Measurements from ENCODE around the gene GALNT12. TPM values are rescaled to one million over a fixed set of nuclear protein-coding genes. Genes with fewer than 3 reads are reported as not detected.

GALNT12 gene, protein sequence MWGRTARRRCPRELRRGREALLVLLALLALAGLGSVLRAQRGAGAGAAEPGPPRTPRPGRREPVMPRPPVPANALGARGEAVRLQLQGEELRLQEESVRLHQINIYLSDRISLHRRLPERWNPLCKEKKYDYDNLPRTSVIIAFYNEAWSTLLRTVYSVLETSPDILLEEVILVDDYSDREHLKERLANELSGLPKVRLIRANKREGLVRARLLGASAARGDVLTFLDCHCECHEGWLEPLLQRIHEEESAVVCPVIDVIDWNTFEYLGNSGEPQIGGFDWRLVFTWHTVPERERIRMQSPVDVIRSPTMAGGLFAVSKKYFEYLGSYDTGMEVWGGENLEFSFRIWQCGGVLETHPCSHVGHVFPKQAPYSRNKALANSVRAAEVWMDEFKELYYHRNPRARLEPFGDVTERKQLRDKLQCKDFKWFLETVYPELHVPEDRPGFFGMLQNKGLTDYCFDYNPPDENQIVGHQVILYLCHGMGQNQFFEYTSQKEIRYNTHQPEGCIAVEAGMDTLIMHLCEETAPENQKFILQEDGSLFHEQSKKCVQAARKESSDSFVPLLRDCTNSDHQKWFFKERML
- 16.6 TPM for total RNA-seq

DNA sequence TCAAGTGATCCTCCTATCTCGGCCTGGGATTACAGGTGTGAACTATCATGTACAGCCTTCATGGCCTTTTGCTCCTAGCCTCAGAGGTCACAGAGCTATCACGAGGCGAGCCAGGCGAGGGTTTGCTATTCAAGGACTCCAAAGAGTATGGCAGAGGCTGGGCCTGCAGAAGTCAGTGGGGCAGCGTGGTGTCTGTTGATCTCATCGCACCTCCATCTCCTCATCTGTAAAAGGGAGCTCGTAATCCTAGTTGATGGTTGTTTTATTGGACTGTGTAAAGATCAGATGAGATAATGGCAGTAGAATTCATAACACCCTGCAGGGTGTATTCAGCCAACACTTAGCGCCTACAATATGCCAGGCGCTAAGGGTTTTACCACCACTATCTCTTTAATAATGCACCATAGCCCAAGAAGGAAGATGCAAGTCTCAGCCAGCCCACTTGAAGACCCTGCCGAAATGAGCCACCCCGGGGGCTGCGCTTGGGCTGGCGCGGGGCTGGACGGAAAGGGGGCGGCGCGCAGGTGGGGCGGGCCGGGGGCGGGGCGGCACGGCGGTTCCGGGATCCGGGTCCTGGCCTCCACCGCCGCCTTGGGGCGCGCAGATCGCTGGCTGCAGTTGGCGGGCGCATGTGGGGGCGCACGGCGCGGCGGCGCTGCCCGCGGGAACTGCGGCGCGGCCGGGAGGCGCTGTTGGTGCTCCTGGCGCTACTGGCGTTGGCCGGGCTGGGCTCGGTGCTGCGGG is at the start of gene GALNT12:
TSS of gene GALNT12 (plus strand) at position 601 of the 744 bp plus-strand sequence. CDS start at position 630, 29 bp downstream.
- ATAC-seq = no peak

DNA sequence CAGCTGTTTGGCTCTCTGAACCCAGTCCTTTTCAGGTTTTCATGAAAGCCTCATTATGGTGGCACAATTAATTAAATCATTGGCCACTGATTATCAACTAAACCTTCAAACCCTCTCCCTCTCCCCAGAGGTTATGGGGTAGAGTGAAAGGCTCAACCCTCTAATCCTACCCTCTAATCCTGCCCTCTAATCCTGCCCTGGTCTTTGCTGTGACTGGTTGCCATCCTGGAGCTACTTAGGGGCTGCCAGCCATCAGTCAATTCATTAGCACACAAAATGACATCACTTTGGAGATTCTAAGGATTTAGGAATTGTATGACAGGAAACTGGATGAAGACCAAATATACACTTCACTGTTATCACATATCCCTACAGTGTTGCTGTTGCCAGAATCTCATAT is 47.2 kb upstream of the GALNT12 start:
- no peak for ATAC-seq

DNA sequence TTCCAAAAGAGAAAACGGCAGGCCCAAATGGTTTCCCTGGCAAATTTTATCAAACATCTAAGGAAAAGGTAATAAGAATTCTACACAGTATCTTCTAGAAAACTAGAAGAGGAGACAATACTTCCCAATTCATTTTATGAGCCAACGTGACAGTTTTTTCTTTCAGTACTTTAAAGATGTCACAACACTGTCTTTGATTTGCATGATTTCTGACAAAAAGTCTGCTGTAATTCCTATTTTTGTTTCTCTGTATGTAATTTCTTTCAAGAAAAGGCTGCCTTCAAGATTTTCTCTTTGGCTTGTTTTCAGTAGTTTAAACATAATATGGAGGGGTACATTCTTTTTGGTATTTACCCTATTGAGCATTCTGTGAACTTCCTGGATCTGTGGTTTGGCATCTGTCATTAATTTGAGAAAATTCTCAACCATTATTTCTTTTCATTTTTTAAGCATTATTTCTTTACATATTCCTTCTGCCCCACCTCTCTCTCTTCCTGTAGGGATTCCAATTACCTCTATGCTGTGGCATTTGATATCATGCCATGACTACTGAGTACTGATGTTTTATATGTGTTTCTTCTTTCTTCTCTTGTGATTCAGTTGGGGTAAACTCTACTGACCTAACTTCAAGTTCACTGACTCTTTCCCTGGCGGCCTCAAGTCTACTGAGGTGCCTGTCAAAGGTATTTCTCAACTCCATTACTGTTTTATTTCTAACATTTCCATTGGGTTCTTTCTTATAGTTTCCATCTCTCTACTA is 43.3 kb upstream of the GALNT12 start:
- ATAC-seq = no peak

DNA sequence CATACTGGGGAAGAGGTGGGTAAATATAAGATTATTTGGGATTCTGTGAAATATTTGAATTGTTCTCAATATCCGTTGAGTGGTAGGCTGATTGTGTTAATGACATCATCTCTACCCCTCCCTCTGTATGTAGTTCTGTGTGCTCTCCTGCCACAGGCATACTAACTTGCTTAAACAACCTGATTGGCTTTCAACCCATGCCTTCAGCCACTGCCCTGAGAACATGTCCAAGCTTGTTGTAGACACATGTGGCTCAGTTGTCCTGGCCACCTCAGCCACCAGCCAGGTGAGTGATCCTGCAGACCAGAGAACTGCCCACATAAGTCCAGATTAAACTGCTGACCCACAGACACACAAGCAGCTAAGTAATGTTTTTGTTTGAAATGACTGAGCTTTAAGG is 42.2 kb upstream of the GALNT12 start:
- ATAC-seq = peak; percentile 38

DNA sequence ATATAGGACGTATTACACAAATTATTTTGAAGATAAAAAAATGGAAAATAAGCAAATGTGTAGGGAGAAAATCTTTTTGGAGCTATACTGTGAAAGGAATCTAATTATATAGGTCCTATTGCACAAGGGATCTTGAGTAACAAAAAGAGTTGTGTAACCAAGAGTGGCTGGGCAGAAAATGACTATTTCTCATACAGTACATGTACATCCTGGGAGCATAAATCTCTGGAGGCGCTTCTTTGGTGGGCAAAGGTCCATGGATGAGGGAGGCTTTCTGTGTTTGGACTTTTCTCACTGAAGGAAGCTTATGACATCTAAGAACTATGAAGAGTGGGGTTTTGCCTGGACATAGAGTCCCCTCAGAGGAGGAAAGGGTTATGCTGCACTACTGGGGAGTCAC is 40.9 kb upstream of the GALNT12 start:
- ATAC-seq = no peak

DNA sequence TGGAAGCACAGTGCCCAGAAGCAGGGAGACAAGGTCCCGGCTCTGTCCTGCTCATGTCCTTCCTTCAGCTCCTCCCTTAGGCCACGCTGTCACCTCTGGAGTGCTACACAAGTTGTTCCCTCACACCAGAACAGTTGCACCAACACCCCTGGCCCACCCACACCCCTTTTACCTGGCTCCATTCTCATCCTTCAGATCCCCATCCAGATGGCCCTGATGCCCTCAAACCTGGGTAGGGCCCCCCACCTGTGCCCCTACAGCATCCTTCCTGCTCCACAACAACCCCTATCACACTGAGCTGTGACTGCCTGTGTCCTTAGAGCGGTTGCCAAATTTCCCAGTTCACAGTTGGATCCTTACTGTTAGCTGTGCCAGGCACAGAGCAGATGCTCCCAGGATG is 40.3 kb upstream of the GALNT12 start:
- no peak for ATAC-seq

DNA sequence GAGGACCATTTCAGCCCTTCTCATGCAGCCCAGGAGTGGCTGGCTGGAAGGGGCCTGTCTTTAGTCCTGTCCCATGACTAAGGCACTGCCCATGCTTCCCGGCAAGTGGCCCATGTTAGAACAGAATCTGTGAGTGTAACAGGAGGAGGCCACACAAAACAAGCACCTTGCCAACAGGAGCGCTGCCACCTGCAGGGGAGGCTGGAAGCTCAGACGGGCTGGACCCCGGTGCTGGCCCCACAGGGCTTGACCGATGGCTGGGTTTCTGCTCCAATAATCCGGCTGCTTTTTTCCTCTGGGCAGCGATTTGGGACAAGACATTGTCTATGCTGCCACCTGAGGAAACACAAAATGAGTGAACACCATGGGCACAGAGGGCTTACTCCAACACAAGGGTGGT is 39.6 kb upstream of the GALNT12 start:
- ATAC-seq = no peak

DNA sequence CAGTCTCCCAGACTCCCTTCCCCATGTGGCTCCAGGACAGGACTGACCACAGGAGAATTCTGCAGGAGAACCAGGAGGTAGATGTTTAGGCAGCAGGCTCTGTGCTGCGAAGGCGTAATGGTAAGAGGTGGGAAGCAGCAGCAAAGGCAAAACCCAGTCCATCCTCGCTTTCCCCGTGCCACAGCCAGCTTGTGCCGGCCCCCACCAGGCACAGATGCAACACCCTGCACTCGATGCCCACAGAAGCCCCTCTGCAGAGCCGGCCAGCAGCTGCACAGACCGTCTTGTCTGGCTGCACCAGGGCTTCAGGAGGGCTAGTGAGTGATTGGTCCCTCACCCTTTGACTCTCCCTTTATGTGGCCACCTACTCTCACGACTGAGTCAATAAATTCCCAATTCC is 39.1 kb upstream of the GALNT12 start:
- no peak for ATAC-seq

DNA sequence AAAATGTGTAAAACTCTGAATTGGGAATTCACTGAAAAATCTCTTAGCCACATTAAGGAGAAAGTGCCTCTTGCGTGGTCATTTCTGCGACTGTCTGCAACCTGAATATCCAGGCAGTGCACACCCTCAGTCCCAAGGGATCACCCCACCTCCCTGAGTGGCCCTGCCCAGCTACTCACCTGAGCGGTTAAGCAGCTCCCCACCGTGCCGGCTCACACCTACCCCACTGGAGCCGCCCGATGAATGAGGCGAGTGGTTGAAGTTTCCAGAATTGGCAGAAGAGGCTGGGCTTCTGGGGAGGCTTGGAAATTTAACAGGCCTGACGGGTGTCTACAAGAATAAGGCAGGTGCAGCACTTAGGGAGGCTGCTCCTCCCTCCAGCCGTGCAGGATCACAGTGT is 36.8 kb upstream of the GALNT12 start:
- no peak for ATAC-seq

DNA sequence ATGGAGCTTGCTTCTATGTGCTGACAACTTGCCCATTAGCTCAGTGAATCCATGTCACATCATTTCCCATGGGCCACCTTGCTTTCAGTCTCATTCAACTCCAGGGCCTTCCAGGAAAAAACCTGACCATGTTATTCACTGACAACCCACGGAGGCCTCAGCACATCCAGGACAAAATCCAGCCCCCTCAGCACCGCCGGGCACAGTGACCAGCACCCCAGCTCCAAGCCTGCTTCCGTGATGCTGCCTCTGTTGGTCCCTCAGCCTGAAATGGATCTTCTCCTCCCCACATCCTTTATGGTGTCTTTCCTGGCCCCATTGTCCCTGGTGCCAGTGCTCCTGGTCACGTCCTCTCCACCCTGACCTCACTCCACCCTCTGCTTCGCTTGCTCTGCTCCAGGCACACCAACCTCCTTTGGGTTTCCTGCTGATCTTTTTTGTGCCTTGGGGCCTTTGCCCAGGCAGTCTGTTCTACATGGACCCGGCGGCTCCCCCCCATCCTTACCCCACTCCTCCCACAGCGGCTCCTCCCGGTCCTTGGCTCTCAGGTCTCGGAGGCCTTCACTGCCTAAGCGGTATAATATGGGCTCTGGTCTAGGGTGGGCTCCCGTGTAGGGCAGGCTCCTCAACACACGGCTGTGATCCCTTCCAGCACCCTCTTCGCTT is 36.1 kb upstream of the GALNT12 start:
- ATAC-seq = no peak

DNA sequence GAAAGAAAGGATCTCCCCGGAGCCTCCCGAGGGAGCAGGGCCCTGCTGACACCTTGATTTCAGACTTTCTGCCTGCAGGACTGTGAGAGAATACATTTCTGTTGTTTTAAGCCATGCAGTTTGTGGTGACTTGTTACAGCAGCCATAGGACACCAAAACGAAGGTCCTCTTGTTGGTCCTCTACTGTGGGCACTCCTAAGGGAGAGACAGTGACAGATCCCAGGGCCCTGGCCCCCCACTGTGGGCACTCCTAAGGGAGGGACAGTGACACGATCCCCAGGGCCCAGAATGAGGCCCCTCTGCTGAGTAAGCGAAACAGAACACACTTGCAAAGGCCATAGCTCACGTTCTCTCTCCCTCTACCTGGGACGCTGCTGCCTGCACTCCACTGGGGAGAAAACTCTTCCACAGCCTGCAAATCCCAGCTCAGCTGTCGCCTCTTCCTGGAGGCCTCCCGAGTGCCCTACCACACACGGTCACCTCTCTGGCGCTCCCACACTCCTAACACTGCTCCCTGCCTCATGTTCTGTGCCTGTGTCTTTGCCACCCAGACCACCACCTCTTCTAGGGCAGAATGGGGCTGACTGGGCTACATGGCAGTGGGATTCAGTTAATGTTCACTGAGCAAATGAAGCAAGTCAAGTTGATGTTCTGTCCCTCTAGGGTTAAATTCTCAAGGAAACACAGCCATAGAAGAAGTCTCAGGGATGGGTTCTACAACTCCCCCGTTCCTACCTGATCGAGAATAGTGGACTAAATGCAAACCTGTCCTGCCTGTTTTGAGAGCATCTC is 34.9 kb upstream of the GALNT12 start:
- no peak for ATAC-seq

DNA sequence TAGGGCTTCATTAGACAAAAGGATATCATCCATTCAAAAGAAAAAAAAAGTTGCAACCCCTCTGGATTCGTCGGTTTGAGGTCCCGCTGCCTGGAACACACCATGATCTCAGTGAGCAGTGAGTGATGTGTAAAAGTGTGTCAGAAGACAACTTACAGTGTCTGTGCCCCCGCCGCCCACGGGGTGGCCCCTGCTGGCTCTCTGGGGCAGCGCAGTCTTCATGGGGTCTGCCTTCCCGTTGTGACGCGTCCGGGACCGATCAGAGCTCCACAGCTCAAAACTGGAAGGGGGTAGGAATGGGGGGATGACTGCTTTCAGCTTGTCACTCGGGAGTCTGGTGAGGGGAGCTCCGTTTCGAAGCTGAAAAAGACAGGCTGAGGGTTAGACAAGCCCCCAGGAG is 33.7 kb upstream of the GALNT12 start:
- no peak for ATAC-seq

DNA sequence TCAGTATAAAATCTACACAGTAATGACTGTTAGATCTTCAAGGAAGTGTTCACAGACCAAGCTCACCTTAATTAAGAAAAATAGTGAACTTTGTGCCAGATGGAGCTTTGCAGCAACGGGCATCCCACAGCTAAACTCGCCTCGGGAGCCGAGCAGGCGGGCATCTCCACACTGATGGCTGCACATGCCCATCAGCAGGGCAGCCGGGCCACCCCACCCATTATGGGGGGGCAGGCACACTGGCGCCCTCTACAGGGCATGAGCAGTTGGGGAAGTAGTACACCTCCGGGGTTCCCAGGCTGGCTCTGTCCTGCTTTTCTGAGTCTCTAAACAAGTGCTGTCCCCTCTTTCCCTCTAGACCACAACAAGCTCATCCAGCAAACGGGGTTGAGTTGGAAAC is 32.7 kb upstream of the GALNT12 start:
- ATAC-seq = peak; percentile 49

DNA sequence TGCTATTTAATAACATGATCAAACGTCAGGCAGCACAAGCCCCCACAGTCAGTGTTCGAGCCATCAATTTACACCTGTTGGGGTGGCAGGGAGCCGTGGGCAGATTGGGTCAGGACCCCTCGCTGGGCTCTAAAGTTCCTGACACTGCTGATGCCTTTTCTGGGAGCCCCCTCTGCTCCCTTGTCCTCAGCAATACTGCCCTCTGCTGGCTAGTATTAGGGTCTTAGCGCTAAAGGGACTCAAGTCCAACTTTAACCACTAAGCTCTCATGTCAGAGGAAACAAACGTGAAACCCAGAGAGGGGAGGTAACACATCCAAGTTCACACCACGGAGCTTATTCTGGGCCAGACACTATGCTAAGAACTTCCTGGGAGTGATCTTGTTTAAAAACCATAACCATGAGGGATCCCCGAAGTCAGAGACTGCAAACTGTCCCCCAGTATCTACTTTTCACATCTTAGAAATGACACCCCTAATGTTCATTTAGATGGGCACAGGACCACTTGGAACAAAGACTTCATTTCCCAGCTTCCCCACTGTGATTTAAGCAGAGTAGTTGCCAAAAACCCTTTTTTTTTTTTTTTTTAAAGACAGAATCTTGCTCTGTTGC is 31.5 kb upstream of the GALNT12 start:
- ATAC-seq = peak; percentile 42

DNA sequence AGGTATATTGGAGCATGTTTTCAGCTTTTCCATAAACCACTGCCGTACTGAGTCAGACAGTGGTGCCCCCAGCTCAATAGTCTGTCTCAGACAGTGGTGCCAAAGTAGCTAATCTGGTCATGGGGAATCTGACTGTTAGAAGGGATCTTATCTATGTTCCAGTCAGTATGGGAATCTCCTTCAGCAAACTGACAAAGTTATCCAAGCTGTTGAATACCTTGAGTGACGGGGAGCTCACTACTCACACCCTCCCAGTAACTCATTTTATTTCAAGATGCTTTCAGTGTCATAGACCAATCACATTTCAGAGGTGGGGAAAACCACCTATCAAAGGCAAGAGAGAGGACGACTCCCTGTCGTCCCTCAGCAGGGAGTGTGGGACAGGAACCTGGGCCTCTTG is 29.9 kb upstream of the GALNT12 start:
- no peak for ATAC-seq

DNA sequence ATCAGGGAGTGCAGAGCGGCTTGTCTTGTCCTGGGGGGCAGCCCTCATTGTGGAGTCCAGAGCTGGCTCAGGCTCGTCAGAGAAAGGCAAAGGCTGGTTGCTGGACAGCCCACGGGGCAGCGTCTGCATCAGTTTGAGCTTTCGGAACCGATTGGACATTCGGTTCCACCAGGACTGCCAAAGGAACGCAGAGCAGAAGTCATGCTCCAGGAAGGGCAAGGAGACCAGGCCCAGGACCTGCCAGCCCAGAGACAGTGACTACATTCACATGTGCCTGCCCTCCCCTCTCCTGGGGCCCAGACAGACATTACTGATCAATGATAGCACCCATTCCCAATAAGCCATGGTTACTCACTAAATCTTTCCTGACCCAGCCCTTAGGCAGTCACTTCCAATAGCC is 29.2 kb upstream of the GALNT12 start:
- no peak for ATAC-seq

DNA sequence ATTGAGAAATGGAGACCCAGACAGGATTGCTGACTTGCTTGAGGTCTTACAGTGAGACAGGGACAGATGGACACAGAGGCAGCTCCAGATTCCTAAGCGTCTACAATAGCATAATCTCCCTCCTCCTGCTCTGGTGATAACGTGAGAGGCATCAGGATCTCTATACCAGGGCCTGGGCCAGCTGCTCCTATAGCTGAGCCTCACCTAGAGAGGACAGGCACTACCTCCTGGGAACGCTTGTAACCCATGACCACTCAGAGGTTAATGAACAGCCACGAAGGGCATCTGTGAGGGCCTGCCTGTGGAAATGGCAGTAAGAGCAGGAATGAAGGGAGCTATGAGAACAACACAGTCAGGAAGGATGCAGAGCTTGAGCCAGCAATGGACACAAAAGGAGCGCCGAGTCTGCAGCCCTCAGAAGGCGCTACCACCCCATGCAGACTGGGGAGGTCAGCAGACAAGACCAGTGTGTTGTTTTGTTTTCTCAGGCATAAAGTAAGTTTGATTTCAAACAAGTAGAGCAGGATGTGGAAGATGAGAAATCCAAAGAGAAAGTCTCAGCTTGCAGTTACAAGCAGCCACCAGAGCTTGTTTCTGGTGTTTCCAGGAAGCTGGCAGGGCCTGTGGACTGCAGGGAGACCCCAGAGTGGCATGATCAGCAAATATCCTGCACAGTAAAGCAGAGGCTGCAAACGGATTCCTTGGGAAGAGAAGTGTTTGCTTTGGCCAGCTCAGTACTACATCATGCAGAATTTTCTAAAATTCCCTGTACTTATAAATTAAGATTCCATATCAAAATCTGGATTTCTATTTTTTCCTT is 28.5 kb upstream of the GALNT12 start:
- ATAC-seq = no peak

DNA sequence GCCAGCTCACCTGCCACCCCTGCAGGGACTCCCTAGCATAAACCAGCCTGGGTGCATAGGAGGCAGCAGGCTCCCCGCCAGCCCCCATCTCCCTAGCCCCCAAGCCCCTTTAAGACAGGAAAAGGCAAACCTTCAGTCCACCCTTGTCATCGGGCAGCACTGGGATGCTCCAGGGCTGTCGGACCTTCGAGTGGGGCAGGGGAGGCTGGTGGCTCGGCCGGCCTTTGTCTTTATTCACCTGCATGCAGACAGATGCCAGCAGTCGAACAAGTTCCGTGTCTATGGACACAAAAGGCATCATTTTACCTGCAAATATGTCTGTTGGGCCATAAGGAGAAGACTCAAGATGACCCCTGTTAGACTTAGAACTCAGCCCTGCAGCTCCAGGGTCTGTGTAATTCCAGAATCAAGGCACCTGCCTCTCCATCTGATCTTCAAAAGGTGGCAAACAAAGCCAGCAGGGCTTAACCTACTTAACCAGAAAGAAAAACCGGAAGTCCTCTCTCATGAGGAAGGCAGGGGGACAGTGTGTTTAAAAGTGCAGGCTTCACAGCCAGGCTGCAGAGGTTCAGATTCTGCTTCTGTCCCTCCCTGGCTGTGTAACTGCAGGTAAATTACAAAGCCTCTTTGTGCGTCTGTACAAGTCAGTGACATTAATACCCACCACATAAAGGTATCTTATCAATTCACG is 27.3 kb upstream of the GALNT12 start:
- no peak for ATAC-seq

DNA sequence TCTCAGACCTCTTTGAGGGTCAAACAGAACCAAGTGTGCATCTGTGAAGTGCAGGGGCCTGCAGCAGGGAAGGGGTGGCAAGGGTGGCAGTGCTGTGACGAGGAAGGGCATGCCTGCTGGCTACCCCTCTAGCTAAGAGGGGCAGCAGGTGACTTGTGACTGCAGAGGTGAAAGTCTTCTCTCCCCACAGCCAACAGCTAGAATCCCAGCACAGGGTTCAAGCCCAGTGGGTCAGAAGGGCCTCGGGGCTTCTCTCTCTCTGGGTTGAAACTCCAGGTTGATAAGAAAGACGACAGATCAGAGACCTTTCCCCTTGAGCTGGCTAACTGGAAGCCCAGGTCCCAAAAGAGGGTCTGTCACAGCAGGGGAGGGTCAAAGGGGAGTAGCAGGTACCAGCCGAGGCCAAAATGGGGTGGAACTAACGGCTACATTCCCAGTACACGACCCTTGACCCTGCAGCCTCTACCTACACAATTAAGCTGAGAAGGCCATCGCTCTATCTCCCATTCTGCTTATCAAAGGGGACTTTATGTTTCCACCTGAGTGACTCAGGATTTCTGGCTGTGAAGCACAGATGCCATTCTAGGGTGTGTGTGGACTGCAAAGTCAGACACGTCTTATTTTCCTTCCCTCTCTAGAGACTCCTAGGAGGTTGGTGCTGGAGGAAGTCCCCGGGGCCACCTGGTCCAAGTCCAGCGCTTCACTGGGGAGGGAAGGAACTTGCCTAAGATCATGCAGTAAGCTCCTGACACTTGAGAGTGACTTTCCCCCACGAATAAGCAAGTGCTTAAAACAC is 25.7 kb upstream of the GALNT12 start:
- ATAC-seq = peak; percentile 97
